ENCODE results near the gene EBI3. TPM values are rescaled to one million over a fixed set of nuclear protein-coding genes. Genes with fewer than 3 reads are reported as not detected.

The EBI3 gene
- total and polyA plus RNA-seq, 2 donors (not counting 1 experiment from before 2014, with no cell fraction given): 11.9 to 15.6 TPM

GRCh38 chr19:4220188-4220587 lies 9.1 kb upstream of the EBI3 start:
- Histone ChIP-seq H3K4me2 (replicated peaks; ENCODE audit: low read depth, low read length, poor library complexity, severe bottlenecking) (no peak overlapping the region), H3K4me3 (ENCODE audit: control extremely low read depth in 1 of 5, extremely low read depth in 1 of 5, insufficient read depth in 1 of 5, low read depth in 2 of 5, low read length in 4 of 5) (no peak overlapping the region), H3K27ac (ENCODE audit: low read length in 2 of 2) (no peak overlapping the region), H4K20me1 (ENCODE audit: control insufficient read depth, insufficient read depth, low read length, poor library complexity, severe bottlenecking) (no peaks in the 10 kb centered on the region), H2AFZ (ENCODE audit: insufficient read depth, low read depth, low read length, poor library complexity, severe bottlenecking) (no peak overlapping the region), H3K9ac (ENCODE audit: low read length) (no peak overlapping the region), H3K4me1 (ENCODE audit: control insufficient read depth in 2 of 2, insufficient read depth in 2 of 2, low read length in 2 of 2) (peaks cover 0 to 8% of the 10 kb centered on the region in 2 donors), H3K9me3 (ENCODE audit: control extremely low read depth in 1 of 3, control insufficient read depth in 2 of 3, insufficient read depth in 1 of 3, low read length in 2 of 3) (peaks cover 0 to 15% (median 3%) of the 10 kb centered on the region in 3 donors), H3K79me2 (ENCODE audit: control insufficient read depth, insufficient read depth, low read length) (no peaks in the 10 kb centered on the region), H3K27me3 (replicated peaks in 1 of 4; ENCODE audit: control extremely low read depth in 1 of 4, control insufficient read depth in 3 of 4, insufficient read depth in 4 of 4, low read length in 3 of 4) (no peaks in the 10 kb centered on the region), H3K36me3 (replicated peaks in 1 of 2; ENCODE audit: control extremely low read depth in 1 of 2, control insufficient read depth in 1 of 2, extremely low read depth in 1 of 2, insufficient read depth in 2 of 2, low read length in 1 of 2) (no peaks in the 10 kb centered on the region)
- CTCF ChIA-PET: no interaction called here
- 95% methylated on average over 4 of the region's 7 CpGs for WGBS (ENCODE audit: insufficient coverage)
- Mint-ChIP-seq H3K27ac (no peak overlapping the region), H3K4me1 (no peaks in the 10 kb centered on the region), H3K9me3 (ENCODE audit: insufficient read depth) (no peaks in the 10 kb centered on the region), H3K4me3 (no peak overlapping the region), H3K27me3 (no peaks in the 10 kb centered on the region)
- POLR2A ChIA-PET: no interaction called here
- ATAC-seq (ENCODE audit: low read depth): no peak
- intact Hi-C loops (cut with micrococcal nuclease): no loop called here
- DNase-seq: no peak
- TF ChIP-seq CTCF (IDR thresholded peaks at IDR 0.05): no peak
- TF ChIP-seq EZH2 (IDR thresholded peaks at IDR 0.05; ENCODE audit: borderline replicate concordance, insufficient read depth, low read depth, low read length, poor library complexity, severe bottlenecking): no peak

GRCh38 chr19:4224470-4224869 lies 4.9 kb upstream of the EBI3 start:
- H3K4me1 ChIP-seq (ENCODE audit: control insufficient read depth in 2 of 2, insufficient read depth in 2 of 2, low read length in 2 of 2): peaks cover 18 to 24% of the 10 kb centered on the region in 2 donors
- no peaks in the 10 kb centered on the region for H3K9me3 Mint-ChIP-seq (ENCODE audit: insufficient read depth)
- H3K4me3 ChIP-seq (ENCODE audit: control extremely low read depth in 1 of 5, extremely low read depth in 1 of 5, insufficient read depth in 1 of 5, low read depth in 2 of 5, low read length in 4 of 5): no peak overlapping the region
- DNase-seq (peak; percentile 8), ATAC-seq (ENCODE audit: low read depth) (no peak)
- no peaks in the 10 kb centered on the region for H3K27me3 ChIP-seq (replicated peaks in 1 of 4; ENCODE audit: control extremely low read depth in 1 of 4, control insufficient read depth in 3 of 4, insufficient read depth in 4 of 4, low read length in 3 of 4)
- no peaks in the 10 kb centered on the region for H3K9me3 ChIP-seq (ENCODE audit: control extremely low read depth in 1 of 3, control insufficient read depth in 2 of 3, insufficient read depth in 1 of 3, low read length in 2 of 3)
- CTCF ChIA-PET: no interaction called here
- no peak overlapping the region for H3K27ac Mint-ChIP-seq
- H3K4me2 ChIP-seq (replicated peaks; ENCODE audit: low read depth, low read length, poor library complexity, severe bottlenecking): no peak overlapping the region
- no peaks in the 10 kb centered on the region for H4K20me1 ChIP-seq (ENCODE audit: control insufficient read depth, insufficient read depth, low read length, poor library complexity, severe bottlenecking)
- WGBS (ENCODE audit: insufficient coverage): 93% methylated on average over 15 of the region's 15 CpGs
- intact Hi-C loops (cut with micrococcal nuclease): no loop called here
- H3K4me3 Mint-ChIP-seq: no peak overlapping the region
- H3K27ac ChIP-seq (ENCODE audit: low read length in 2 of 2): no peak overlapping the region
- H3K27me3 Mint-ChIP-seq: no peaks in the 10 kb centered on the region
- no peak for TF ChIP-seq CTCF (IDR thresholded peaks at IDR 0.05)
- no peak for TF ChIP-seq EZH2 (IDR thresholded peaks at IDR 0.05; ENCODE audit: borderline replicate concordance, insufficient read depth, low read depth, low read length, poor library complexity, severe bottlenecking)
- POLR2A ChIA-PET: interaction anchor here (0.6 kb wide), 1 partner anchor 113 kb away, joined by 4 read pairs; no protein-coding TSS in a partner anchor
- no peaks in the 10 kb centered on the region for H3K4me1 Mint-ChIP-seq
- peaks cover 5% of the 10 kb centered on the region for H3K79me2 ChIP-seq (ENCODE audit: control insufficient read depth, insufficient read depth, low read length)
- H3K9ac ChIP-seq (ENCODE audit: low read length): no peak overlapping the region
- H2AFZ ChIP-seq (ENCODE audit: insufficient read depth, low read depth, low read length, poor library complexity, severe bottlenecking): no peak overlapping the region
- H3K36me3 ChIP-seq (replicated peaks in 1 of 2; ENCODE audit: control extremely low read depth in 1 of 2, control insufficient read depth in 1 of 2, extremely low read depth in 1 of 2, insufficient read depth in 2 of 2, low read length in 1 of 2): no peaks in the 10 kb centered on the region
